CD4-positive, alpha-beta T cell (primary cell): Measurements from ENCODE around the gene ATXN1. TPM values are rescaled to one million over a fixed set of nuclear protein-coding genes. Genes with fewer than 3 reads are reported as not detected.
A peak's percentile ranks its signal among the peaks of the same experiment; 100 is the strongest.

Experiments
- ATAC-seq: fragments of 200-7000 bp; cut with Tn5 transposase; one replicate; pipeline ENCODE4 v1.10.0; 2022; ENCODE audit warnings: mild to moderate bottlenecking; ENCODE audit not compliant: poor library complexity
- CTCF ChIA-PET: fragments of 350-600 bp; sonication (Branson Sonifier 250); formaldehyde crosslinking; loops from one replicate; lab custom pipeline; 2021; ENCODE audit warnings: antibody characterized with exemption, inconsistent platforms; lab: Charles Lee
- POLR2A ChIA-PET: fragments of 350-600 bp; sonication (Branson Sonifier 250); formaldehyde crosslinking; loops from one replicate; lab custom pipeline; 2021; ENCODE audit warnings: antibody characterized with exemption, inconsistent platforms; lab: Charles Lee
- DNase-seq, 14 experiments: peaks; one replicate each; pipeline ENCODE4 v3.0.0-alpha.2; 2013 to 2020; ENCODE audit warnings: mixed read lengths in 2 of 14
- H3K27ac ChIP-seq, 2 donors: one replicate each; pipeline versions ENCODE4 v1.5.1 to v1.7.0; 2013; ENCODE audit warnings: low read length in 2 of 2, low read depth in 1 of 2, mild to moderate bottlenecking in 1 of 2
- H3K27me3 ChIP-seq, 2 experiments: 1 replicate in 1 of 2; 2 replicates in 1 of 2; pipeline versions ENCODE4 v1.6.1 to v1.7.0; 2013; ENCODE audit warnings: low read length in 2 of 2, control low read depth in 1 of 2, mild to moderate bottlenecking in 1 of 2, moderate library complexity in 1 of 2; ENCODE audit not compliant: insufficient read depth in 2 of 2, control insufficient read depth in 1 of 2
- H3K36me3 ChIP-seq: one replicate; pipeline ENCODE4 v1.6.1; 2013; ENCODE audit warnings: low read length, control low read depth; ENCODE audit not compliant: insufficient read depth
- H3K4me1 ChIP-seq: one replicate; pipeline ENCODE4 v1.6.1; 2013; ENCODE audit warnings: low read length, control low read depth; ENCODE audit not compliant: insufficient read depth
- H3K4me3 ChIP-seq: one replicate; pipeline ENCODE4 v1.5.1; 2013; ENCODE audit warnings: mild to moderate bottlenecking, low read length, moderate library complexity
- H3K9me3 ChIP-seq, 2 experiments: 1 replicate in 1 of 2; 2 replicates in 1 of 2; pipeline versions ENCODE4 v1.6.1 to v1.7.0; 2013; ENCODE audit warnings: low read length in 2 of 2, mild to moderate bottlenecking in 2 of 2, control low read depth in 1 of 2, moderate library complexity in 1 of 2; ENCODE audit not compliant: control insufficient read depth in 1 of 2, insufficient read depth in 1 of 2
- H3K27ac Mint-ChIP-seq: one replicate; pipeline ENCODE4 v1.8.0; 2020; ENCODE audit warnings: mixed read lengths
- H3K27me3 Mint-ChIP-seq: one replicate; pipeline ENCODE4 v1.8.0; 2021; ENCODE audit warnings: mixed read lengths
- H3K36me3 Mint-ChIP-seq: one replicate; pipeline ENCODE4 v1.8.0; 2021; ENCODE audit warnings: low read depth, mixed read lengths
- H3K4me1 Mint-ChIP-seq: one replicate; pipeline ENCODE4 v1.8.0; 2021; ENCODE audit warnings: low read depth, mixed read lengths
- H3K4me3 Mint-ChIP-seq: one replicate; pipeline ENCODE4 v1.8.0; 2020; ENCODE audit warnings: mild to moderate bottlenecking, mixed read lengths
- H3K9me3 Mint-ChIP-seq: one replicate; pipeline ENCODE4 v1.8.0; 2020; ENCODE audit warnings: mixed read lengths
- intact Hi-C, 2 experiments: fragments of 100-400 bp; cut with DNase I in 1 of 2; cut with micrococcal nuclease in 1 of 2; formaldehyde crosslinking; loops; one replicate each; pipeline versions ENCODE4 v1.15.1 to v1.9.0; 2023 to 2025; cut with DNase I, micrococcal nuclease
- total RNA-seq, 174 experiments: library from RNA in 2 of 174; stranded (reverse) in 2 of 174; gene quantifications; one replicate each; pipeline ENCODE4 v1.2.3 and lab custom pipeline; 2021 to 2026
- TF ChIP-seq, protein P1 (sequence below): fragments of 200-600 bp; IDR thresholded peaks from one replicate; pipeline ENCODE4 v1.8.0; 2022; ENCODE audit warnings: antibody characterized with exemption, mild to moderate bottlenecking

ATXN1 gene
- total RNA-seq, 2 experiments from 2014 or later, result 74.2 to 76.7 TPM

DNA sequence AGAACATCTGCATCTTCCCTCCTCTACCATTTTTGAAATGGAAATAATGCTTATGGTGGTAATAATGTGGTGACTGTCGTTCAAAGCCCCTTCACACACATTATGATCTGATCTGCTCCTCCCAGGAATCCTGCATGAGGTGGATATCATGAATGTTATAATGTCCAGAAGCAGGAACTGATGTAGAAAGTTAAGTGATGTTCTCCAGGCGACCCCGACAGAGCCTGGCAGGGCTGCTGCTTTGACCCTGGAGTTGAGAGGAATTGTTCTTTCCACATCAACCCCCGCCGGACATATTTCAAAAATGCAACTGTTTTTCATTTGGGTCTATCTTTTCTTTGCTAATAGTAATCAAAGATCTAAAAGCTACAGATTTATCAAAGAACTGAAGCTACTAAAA, 391.3 kb downstream of the ATXN1 start:
- no peaks in the 10 kb centered on the region for H3K36me3 Mint-ChIP-seq
- H3K27me3 ChIP-seq, result no peaks in the 10 kb centered on the region
- H3K4me3 ChIP-seq, result no peak overlapping the region
- H3K4me3 Mint-ChIP-seq, result no peak overlapping the region
- H3K9me3 ChIP-seq, result no peaks in the 10 kb centered on the region
- intact Hi-C loops, result no loop called here
- no peaks in the 10 kb centered on the region for H3K4me1 ChIP-seq
- ChIA-PET CTCF (no interaction called here), POLR2A (no interaction called here)
- H3K9me3 Mint-ChIP-seq, result no peaks in the 10 kb centered on the region
- no peaks in the 10 kb centered on the region for H3K4me1 Mint-ChIP-seq
- TF ChIP-seq, protein P1, sequence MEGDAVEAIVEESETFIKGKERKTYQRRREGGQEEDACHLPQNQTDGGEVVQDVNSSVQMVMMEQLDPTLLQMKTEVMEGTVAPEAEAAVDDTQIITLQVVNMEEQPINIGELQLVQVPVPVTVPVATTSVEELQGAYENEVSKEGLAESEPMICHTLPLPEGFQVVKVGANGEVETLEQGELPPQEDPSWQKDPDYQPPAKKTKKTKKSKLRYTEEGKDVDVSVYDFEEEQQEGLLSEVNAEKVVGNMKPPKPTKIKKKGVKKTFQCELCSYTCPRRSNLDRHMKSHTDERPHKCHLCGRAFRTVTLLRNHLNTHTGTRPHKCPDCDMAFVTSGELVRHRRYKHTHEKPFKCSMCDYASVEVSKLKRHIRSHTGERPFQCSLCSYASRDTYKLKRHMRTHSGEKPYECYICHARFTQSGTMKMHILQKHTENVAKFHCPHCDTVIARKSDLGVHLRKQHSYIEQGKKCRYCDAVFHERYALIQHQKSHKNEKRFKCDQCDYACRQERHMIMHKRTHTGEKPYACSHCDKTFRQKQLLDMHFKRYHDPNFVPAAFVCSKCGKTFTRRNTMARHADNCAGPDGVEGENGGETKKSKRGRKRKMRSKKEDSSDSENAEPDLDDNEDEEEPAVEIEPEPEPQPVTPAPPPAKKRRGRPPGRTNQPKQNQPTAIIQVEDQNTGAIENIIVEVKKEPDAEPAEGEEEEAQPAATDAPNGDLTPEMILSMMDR, result no peak
- no peak for ATAC-seq
- H3K27me3 Mint-ChIP-seq, result no peaks in the 10 kb centered on the region
- no peak overlapping the region for H3K27ac Mint-ChIP-seq
- no peak overlapping the region for H3K27ac ChIP-seq
- no peaks in the 10 kb centered on the region for H3K36me3 ChIP-seq
- DNase-seq, result no peak

DNA sequence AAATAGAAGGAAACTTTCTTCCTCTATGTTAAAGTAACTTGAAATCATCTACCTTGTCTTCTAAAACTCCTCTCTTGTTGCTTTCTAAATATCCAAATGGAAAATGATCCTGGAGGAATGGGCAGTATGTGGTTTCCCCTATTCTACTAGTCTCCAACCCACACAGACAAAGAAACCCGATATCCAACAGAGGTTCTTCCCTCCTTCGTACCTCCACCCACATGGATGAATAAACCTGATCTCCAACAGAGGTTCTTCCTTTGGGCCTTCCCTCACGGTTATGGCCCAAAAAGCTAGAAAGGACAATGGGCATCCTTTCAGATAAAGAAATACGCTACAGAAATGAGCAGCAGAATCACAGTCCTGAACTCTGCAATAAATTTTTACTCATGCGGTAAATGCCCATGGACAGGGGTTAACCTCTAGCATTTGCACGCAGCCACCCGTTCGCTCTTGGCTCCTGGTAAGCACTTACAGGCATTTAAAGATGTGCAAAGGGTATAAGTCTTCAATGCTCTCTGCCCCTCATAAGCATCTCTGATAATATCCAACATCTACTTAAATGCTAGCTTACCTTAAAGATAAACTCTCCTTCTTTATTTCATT, 392.0 kb downstream of the ATXN1 start:
- no peak for ATAC-seq
- Mint-ChIP-seq H3K36me3 (no peaks in the 10 kb centered on the region), H3K27me3 (no peaks in the 10 kb centered on the region), H3K9me3 (no peaks in the 10 kb centered on the region), H3K27ac (peak overlapping the region; percentile 46), H3K4me3 (no peak overlapping the region), H3K4me1 (no peaks in the 10 kb centered on the region)
- Histone ChIP-seq H3K4me3 (no peak overlapping the region), H3K9me3 (no peaks in the 10 kb centered on the region), H3K4me1 (no peaks in the 10 kb centered on the region), H3K27ac (no peak overlapping the region), H3K36me3 (no peaks in the 10 kb centered on the region), H3K27me3 (no peaks in the 10 kb centered on the region)
- intact Hi-C loops, result no loop called here
- POLR2A ChIA-PET, result no interaction called here
- DNase-seq, result no peak
- CTCF ChIA-PET, result no interaction called here
- TF ChIP-seq, protein P1, result no peak

DNA sequence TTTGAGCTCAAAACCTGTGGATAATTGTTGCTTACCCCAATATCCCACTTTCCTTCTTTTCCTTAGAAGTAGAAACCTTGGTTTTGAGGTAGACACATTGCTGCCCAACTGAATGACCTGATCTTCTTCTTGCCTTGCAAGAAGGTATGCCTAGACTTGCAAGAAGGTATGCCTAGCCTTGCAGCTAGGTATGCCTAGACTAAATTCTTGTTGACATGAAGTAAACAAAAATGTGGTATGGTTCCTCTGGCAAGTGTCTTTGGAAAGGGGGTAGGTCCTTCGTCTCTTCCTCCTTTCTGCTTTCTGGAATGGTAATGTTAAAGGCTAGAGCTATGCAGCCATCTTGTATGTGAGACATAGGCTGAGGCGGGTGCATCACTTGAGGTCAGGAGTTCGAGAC, 393.7 kb downstream of the ATXN1 start:
- Histone ChIP-seq H3K9me3 (no peaks in the 10 kb centered on the region), H3K4me1 (no peaks in the 10 kb centered on the region), H3K27ac (no peak overlapping the region), H3K27me3 (no peaks in the 10 kb centered on the region), H3K36me3 (no peaks in the 10 kb centered on the region), H3K4me3 (no peak overlapping the region)
- Mint-ChIP-seq H3K4me1 (no peaks in the 10 kb centered on the region), H3K4me3 (no peak overlapping the region), H3K27ac (no peak overlapping the region), H3K9me3 (no peaks in the 10 kb centered on the region), H3K27me3 (no peaks in the 10 kb centered on the region), H3K36me3 (no peaks in the 10 kb centered on the region)
- DNase-seq, result no peak
- ChIA-PET POLR2A (no interaction called here), CTCF (interaction anchor here (1.1 kb wide), 1 partner anchor 137 kb away, joined by 3 read pairs; no protein-coding TSS in a partner anchor)
- intact Hi-C loops, result no loop called here
- TF ChIP-seq, protein P1, result no peak
- ATAC-seq, result no peak
